Measurements from ENCODE around the gene C4orf54.

Gene C4orf54

DNA sequence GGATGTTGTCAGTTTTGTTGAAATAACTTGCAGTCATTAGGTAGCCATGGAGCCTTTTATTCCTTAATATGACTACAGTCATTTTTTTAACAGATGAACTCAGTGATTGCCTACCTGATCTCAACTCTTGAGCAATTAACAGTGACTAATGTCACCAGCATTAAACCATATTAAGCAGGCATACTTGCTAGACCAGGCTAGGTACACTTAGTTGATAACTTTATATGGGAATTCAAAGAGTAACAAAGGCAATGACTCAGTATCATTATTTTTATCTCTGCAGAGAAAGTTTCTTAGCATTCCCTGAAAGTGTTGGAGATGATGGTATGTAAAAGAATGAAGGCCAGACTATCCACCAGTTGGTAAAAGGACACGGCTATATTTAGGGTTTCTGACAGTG is at the start of gene C4orf54:
Gene C4orf54, minus strand, starts transcription at position 31 of the 400 bp plus-strand sequence. CDS start 3,180 bp downstream, outside the sequence.
- no peak for DNase-seq (ENCODE audit: low read depth)

GRCh38 chr4:99705891-99706290 is 48.3 kb upstream of the C4orf54 start:
- no peak for DNase-seq (ENCODE audit: low read depth)

DNA sequence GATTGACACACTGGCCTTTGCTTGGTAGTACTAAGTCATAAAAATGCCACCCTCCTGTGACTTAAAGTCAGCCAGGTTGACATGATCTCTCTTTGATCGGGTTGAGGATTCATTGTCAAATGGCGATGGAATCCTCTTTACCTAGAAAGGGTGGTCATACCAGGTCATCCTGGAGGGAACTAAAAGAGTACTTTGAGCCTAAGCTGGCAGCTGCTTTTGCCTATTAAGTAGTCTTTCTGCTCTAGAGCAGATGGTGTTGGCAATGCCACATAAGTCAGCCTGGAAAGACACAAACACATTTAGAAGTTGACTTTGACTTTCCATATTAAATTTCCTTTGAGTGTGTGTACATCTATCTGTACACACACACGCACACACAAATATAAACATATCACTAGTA is 39.2 kb upstream of the C4orf54 start:
- no peak for DNase-seq (ENCODE audit: low read depth)

GRCh38 chr4:99693140-99693539 is 35.5 kb upstream of the C4orf54 start:
- DNase-seq (ENCODE audit: low read depth): no peak

- no peak for DNase-seq (ENCODE audit: low read depth)
Observed at GRCh38 chr4:99690990-99691389, 33.4 kb upstream of the C4orf54 start.

GRCh38 chr4:99690472-99690871 is 32.8 kb upstream of the C4orf54 start:
- DNase-seq (ENCODE audit: low read depth): no peak

GRCh38 chr4:99687120-99687519 is 29.5 kb upstream of the C4orf54 start:
- DNase-seq (ENCODE audit: low read depth): no peak

DNA sequence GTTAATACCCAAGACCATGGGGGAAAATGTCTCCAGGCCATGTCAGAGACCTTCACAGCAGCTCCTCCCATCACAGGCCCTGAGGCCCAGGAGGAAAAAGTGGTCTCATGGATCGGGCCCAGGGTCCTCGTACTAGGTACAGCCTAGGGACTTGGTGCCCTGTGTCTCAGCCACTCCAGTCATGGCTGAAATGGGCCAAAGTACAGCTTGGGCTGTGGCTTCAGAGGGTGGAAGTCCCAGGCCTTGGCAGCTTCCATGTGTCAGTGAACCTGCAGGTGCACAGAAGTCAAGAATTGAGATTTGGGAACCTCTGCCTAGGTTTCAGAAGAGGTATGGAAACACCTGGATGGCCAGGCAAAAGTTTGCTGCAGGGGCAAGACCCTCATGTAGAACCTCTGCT is 27.6 kb upstream of the C4orf54 start:
- no peak for DNase-seq (ENCODE audit: low read depth)

DNA sequence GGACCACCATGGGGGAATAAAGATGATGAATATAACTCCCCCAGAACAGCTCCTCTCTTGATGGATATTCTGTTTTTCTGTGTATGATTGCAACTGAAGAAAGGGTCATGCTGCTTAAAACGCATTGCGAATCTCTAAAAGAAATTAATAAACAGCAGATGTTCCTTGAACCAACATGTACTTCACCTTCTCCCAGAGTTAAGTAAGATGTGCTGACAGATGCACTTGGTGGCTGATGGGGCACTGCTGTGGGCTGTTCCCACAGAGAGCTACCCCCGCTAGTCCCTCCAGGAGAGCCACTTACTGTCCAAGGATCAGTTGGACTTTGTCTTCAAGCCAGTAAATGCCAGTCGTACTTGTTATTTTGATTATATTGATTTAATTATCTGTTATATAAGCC is 26.3 kb upstream of the C4orf54 start:
- DNase-seq (ENCODE audit: low read depth): no peak

- no peak for DNase-seq (ENCODE audit: low read depth)
Observed at GRCh38 chr4:99679976-99680375, 22.3 kb upstream of the C4orf54 start.

GRCh38 chr4:99679204-99679603 is 21.6 kb upstream of the C4orf54 start:
- no peak for DNase-seq (ENCODE audit: low read depth)

- no peak for DNase-seq (ENCODE audit: low read depth)
Observed at GRCh38 chr4:99677161-99677560, 19.5 kb upstream of the C4orf54 start.

DNA sequence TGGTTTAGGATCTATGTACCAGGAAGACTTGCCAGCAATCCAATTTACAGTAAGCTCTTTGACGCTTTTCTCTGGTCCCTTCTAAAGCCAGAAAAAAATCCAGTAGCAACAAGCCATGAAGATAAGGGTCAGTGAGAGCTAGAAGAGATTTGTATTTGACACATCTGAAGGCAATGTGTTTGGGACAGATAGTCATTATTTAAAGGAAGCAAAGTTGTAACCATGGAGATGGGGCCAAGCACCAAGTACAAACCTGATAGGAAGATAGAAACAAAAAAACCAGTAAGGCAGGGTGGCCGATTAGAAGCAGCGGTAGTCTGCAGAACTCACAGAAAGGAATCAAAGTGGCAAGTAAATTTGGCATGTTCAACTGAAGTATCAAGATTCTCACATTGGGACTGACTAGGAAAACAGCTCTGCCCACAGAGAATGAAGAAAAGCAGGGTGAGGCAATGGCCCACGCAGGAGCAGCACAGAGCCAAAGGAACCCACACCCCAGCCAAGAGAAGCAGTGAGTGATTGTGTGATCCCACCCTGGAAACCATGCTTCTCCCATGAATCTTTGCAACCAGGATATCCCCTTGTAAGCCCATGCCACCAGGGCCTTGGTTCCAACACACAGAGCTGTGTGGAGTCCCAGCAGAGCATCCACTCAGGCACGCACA is 12.9 kb upstream of the C4orf54 start:
- no peak for DNase-seq (ENCODE audit: low read depth)

DNA sequence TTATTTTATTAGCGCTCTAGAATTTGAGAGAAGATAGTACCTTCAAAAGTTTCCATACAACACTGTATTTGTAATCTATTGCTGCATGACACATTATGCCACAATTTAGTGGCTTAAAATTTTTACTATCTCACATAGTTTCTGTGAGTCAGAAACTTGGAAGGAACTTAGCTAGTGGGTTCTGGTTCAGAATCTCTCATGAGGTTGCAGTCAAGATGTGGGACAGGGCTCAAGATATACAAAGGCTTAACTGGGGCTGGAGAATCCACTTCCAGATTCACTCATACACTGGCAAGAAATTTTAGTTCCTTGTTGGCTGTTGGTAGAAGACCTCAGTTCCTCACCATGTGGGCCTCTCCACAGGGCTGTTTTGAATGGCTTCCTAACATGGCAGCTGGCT is 11.5 kb upstream of the C4orf54 start:
- DNase-seq (ENCODE audit: low read depth): no peak

- DNase-seq (ENCODE audit: low read depth): no peak
Observed at GRCh38 chr4:99668472-99668871, 10.8 kb upstream of the C4orf54 start.

- DNase-seq (ENCODE audit: low read depth): no peak
Observed at GRCh38 chr4:99665983-99666382, 8.4 kb upstream of the C4orf54 start.

- no peak for DNase-seq (ENCODE audit: low read depth)
Observed at GRCh38 chr4:99664716-99665115, 7.1 kb upstream of the C4orf54 start.

DNA sequence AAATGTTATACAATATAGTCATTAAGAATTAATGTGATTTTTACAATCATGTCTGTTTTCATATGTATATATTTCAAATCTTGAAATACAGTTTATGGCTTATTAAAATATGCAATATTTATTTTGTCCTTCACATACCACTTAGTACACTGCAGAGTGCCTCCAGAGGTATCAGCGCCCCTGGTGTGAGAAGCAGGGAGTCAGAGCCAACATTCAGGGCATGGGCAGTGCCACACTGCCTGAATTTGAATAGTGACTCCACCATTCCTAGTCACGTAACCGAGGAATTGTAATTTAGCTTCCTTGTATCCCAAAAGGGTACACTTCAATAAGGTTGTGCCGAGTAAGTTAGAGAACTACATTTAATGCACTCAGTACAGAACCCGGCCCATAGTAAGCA is 4.3 kb upstream of the C4orf54 start:
- no peak for DNase-seq (ENCODE audit: low read depth)

DNA sequence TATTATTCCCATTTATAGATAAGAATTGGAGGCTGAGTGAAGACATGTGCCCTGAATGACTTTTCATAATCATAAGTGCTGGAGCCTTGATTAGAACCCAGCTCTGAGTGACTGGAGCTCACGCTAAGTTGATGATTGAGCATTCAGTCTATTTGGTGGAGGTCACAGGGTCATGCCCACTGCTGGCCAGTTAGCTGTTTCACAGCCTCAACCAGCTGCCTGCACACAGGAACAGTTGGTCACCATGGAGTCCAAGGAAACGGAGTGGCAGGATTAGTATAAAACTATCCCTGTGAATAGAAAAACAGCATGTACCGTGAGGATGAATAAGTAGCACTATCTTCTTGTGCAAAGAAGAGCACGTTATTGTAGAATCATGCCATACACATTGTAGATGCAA is 1.0 kb upstream of the C4orf54 start:
- no peak for DNase-seq (ENCODE audit: low read depth)

DNA sequence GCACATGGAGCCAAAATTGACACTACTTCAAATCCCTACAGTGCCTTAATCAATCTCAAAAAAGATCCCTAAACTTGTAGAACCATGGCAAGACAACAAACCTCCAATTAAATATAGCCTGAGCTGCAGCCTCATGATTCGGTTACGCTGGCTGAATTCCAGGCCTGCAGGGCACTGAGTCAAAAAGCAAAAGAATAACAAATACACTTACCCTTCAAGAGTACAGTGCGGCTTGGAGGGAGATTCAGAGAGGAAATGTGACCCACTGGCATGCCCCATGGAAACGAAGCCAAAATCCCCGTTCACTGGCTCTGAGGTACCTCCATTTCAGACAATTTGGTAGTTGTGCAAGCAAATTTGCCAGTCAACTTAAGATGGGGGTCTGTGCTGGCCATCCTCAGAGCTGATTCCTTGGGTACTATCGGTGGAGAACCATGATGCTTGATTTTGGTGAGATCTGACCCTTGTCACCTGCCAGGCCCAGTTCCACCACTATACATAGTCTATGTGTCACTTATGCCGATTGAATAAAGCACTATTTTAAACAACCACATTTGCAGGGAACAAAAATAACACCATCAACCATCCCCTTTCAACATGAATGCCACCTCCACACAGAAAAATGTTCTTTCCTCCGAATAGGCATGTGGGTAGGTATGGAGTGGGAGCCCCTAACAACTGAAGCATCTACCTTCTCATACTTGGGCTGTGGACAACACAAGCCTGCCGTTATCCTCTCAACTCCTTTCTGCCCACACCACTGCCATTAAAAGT is 2.1 kb downstream of the C4orf54 start:
- DNase-seq (ENCODE audit: low read depth): no peak

- no peak for DNase-seq (ENCODE audit: low read depth)
Observed at GRCh38 chr4:99654361-99654761, 3.3 kb downstream of the C4orf54 start.

DNA sequence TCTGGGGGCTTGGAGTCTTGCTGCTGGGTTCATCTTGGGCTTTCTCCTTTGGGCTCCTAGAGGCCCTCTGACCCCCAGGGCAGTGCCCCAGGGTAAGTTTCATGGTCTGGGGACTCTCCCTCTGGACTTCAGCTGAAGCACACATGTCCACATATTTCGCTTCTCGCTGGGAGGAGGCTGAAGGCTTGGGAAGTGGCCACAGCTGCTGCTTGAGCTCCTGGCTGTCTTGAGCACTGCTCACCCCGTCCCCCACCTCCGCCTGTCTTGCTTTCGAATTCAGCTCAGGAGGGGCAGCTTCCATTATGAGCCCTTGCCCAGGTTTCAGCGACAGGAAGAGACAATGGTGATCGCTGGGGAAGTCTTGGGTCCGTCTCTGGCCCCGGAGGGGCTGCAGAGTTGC is 3.7 kb downstream of the C4orf54 start:
- no peak for DNase-seq (ENCODE audit: low read depth)

DNA sequence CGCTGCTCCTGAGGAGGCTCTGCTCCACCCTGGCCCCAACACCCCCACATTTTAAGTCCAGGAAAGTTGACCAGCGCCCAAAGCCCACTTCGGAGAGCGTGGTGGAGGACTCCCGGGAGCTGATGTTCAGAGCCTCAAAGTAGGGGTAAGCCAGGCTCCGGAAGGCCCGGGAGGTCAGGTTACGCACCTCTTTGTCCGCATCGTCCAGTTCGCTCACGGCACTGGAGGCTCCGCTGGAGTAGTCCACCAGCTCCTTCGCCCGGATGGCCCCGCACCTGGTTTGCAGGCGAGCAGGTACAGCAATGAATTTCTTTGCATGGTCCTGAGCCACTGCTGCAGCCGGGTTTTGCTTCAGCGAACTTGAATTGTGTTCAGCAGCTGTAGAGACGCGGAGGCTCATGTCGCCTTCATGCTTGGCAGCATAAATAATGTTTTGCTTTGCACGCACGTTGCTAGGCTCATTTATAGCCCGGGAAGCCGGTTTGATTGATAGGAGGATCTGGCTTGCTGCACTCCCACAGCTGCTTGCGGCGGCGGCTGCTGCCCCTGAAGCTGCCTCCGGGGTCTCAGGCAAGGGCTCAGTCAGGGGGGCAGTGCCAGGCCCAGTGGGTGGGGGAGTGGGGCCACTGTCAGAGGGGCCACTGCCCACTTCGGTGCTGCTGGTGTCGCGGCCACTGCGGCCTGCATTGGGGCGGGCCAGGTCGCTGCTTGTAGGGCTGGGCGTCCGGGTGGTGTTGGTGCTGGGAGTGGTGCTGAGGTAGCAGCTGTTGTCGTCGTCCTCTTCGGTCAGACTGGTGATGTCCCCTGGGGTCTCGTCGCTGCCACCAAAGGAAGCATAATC is 4.8 kb downstream of the C4orf54 start:
- DNase-seq (ENCODE audit: low read depth): no peak

All from activated T-helper 1 cell treated with Interleukin-2 at 50 U/mL for 16 hours (primary cell).